Rectal smooth muscle tissue (tissue), 1 donor: Measurements from ENCODE around the gene LAMB1.
"Not testable (repeated sequence)": the region's sequence is repeated elsewhere in the genome, so short reads cannot be mapped to it uniquely, and the experiment has no call there.

Experiments used
- H3K27ac ChIP-seq: one replicate; pipeline ENCODE4 v1.7.0; 2013; ENCODE audit warnings: low read depth, low read length, inconsistent platforms
- H3K27me3 ChIP-seq: one replicate; pipeline ENCODE4 v1.7.0; 2013; ENCODE audit warnings: low read length; ENCODE audit not compliant: control insufficient read depth, insufficient read depth
- H3K36me3 ChIP-seq: one replicate; pipeline ENCODE4 v1.7.0; 2013; ENCODE audit warnings: low read length; ENCODE audit not compliant: control insufficient read depth, insufficient read depth
- H3K4me1 ChIP-seq: one replicate; pipeline ENCODE4 v1.7.0; 2013; ENCODE audit warnings: low read length; ENCODE audit not compliant: control insufficient read depth, insufficient read depth
- H3K4me3 ChIP-seq: one replicate; pipeline ENCODE4 v1.7.0; 2013; ENCODE audit warnings: low read length
- H3K9ac ChIP-seq: one replicate; pipeline ENCODE4 v1.7.0; 2013; ENCODE audit warnings: low read length

Gene LAMB1

GRCh38 chr7:108033776-108034497 is 31.0 kb upstream of the LAMB1 start:
- Histone ChIP-seq H3K4me3 (no peak overlapping the region), H3K9ac (no peak overlapping the region), H3K36me3 (no peaks in the 10 kb centered on the region), H3K27me3 (no peaks in the 10 kb centered on the region), H3K27ac (no peak overlapping the region), H3K4me1 (no peaks in the 10 kb centered on the region)

- H3K4me3 ChIP-seq, H3K27ac ChIP-seq: not testable (repeated sequence)
These were observed 30.3 kb upstream of the LAMB1 start for GRCh38 chr7:108033309-108033708.

GRCh38 chr7:108030516-108030915 is 27.6 kb upstream of the LAMB1 start:
- H3K4me1 ChIP-seq, result peaks cover 3% of the 10 kb centered on the region
- H3K27me3 ChIP-seq, result no peaks in the 10 kb centered on the region
- H3K9ac ChIP-seq, result no peak overlapping the region
- no peak overlapping the region for H3K4me3 ChIP-seq
- no peak overlapping the region for H3K27ac ChIP-seq
- H3K36me3 ChIP-seq, result no peaks in the 10 kb centered on the region

More at GRCh38 chr7:108033309-108033708, 30.3 kb upstream of the LAMB1 start:
- H3K4me1 ChIP-seq, H3K27me3 ChIP-seq, H3K36me3 ChIP-seq, H3K9ac ChIP-seq: not testable (repeated sequence)

- no peak overlapping the region for H3K9ac ChIP-seq
- peaks cover 3% of the 10 kb centered on the region for H3K4me1 ChIP-seq
- H3K27ac ChIP-seq, result no peak overlapping the region
- H3K27me3 ChIP-seq, result no peaks in the 10 kb centered on the region
- H3K4me3 ChIP-seq, result no peak overlapping the region
- no peaks in the 10 kb centered on the region for H3K36me3 ChIP-seq
These were observed 26.1 kb upstream of the LAMB1 start for GRCh38 chr7:108029034-108029433.

- H3K4me3 ChIP-seq, result no peak overlapping the region
- no peak overlapping the region for H3K27ac ChIP-seq
- no peaks in the 10 kb centered on the region for H3K36me3 ChIP-seq
- peaks cover 3% of the 10 kb centered on the region for H3K4me1 ChIP-seq
- H3K9ac ChIP-seq, result no peak overlapping the region
- no peaks in the 10 kb centered on the region for H3K27me3 ChIP-seq
These were observed 25.1 kb upstream of the LAMB1 start for GRCh38 chr7:108028111-108028510.

GRCh38 chr7:108027239-108027638 is 24.3 kb upstream of the LAMB1 start:
- Histone ChIP-seq H3K9ac (no peak overlapping the region), H3K4me3 (no peak overlapping the region), H3K36me3 (no peaks in the 10 kb centered on the region), H3K27ac (no peak overlapping the region), H3K4me1 (peaks cover 3% of the 10 kb centered on the region), H3K27me3 (no peaks in the 10 kb centered on the region)

GRCh38 chr7:108026647-108027046 is 23.7 kb upstream of the LAMB1 start:
- H3K4me3 ChIP-seq, result no peak overlapping the region
- no peaks in the 10 kb centered on the region for H3K27me3 ChIP-seq
- H3K36me3 ChIP-seq, result no peaks in the 10 kb centered on the region
- H3K27ac ChIP-seq, result no peak overlapping the region
- no peak overlapping the region for H3K9ac ChIP-seq
- peaks cover 3% of the 10 kb centered on the region for H3K4me1 ChIP-seq

- Histone ChIP-seq H3K4me1 (peaks cover 3% of the 10 kb centered on the region), H3K27me3 (no peaks in the 10 kb centered on the region), H3K4me3 (no peak overlapping the region), H3K27ac (no peak overlapping the region), H3K36me3 (no peaks in the 10 kb centered on the region), H3K9ac (no peak overlapping the region)
These were observed 23.2 kb upstream of the LAMB1 start for GRCh38 chr7:108026116-108026515.

GRCh38 chr7:108024538-108024937 is 21.6 kb upstream of the LAMB1 start:
- Histone ChIP-seq H3K27ac (no peak overlapping the region), H3K9ac (no peak overlapping the region), H3K27me3 (no peaks in the 10 kb centered on the region)

GRCh38 chr7:108020585-108020984 is 17.6 kb upstream of the LAMB1 start:
- Histone ChIP-seq H3K4me1 (no peaks in the 10 kb centered on the region), H3K4me3 (no peak overlapping the region), H3K36me3 (no peaks in the 10 kb centered on the region), H3K27me3 (no peaks in the 10 kb centered on the region), H3K9ac (no peak overlapping the region), H3K27ac (no peak overlapping the region)

More at GRCh38 chr7:108024538-108024937, 21.6 kb upstream of the LAMB1 start:
- Histone ChIP-seq H3K4me1 (peaks cover 3% of the 10 kb centered on the region), H3K36me3 (no peaks in the 10 kb centered on the region), H3K4me3 (no peak overlapping the region)

- H3K4me1 ChIP-seq, result peaks cover 10% of the 10 kb centered on the region
- H3K9ac ChIP-seq, result no peak overlapping the region
- no peaks in the 10 kb centered on the region for H3K36me3 ChIP-seq
- H3K4me3 ChIP-seq, result no peak overlapping the region
- H3K27ac ChIP-seq, result no peak overlapping the region
- no peaks in the 10 kb centered on the region for H3K27me3 ChIP-seq
These were observed 15.7 kb upstream of the LAMB1 start for GRCh38 chr7:108018668-108019067.

- Histone ChIP-seq H3K36me3 (no peaks in the 10 kb centered on the region), H3K9ac (no peak overlapping the region), H3K4me1 (peaks cover 12% of the 10 kb centered on the region), H3K4me3 (no peak overlapping the region), H3K27ac (no peak overlapping the region), H3K27me3 (no peaks in the 10 kb centered on the region)
These were observed 14.8 kb upstream of the LAMB1 start for GRCh38 chr7:108017776-108018151.
